Posterior cingulate gyrus (tissue), 11 donors: ENCODE results near the gene TBX10.
"Not testable (repeated sequence)": the region's sequence is repeated elsewhere in the genome, so short reads cannot be mapped to it uniquely, and the experiment has no call there.

Experiments used
- DNase-seq, 10 donors: peaks; one replicate each; pipeline versions ENCODE4 v3.0.0 to v3.0.0-alpha.2; 2020 to 2021; ENCODE audit warnings: mixed read lengths in 3 of 10
- intact Hi-C: fragments of 100-400 bp; cut with DNase I; formaldehyde crosslinking; loops from one replicate; pipeline ENCODE4 v1.15.1; 2023

The TBX10 gene

GRCh38 chr11:67632982-67633755 is 6.4 kb downstream of the TBX10 start:
- DNase-seq = peak in 3 of 10 donors; percentile 60 to 77 (median 66)
- intact Hi-C loops = no loop called here

DNA sequence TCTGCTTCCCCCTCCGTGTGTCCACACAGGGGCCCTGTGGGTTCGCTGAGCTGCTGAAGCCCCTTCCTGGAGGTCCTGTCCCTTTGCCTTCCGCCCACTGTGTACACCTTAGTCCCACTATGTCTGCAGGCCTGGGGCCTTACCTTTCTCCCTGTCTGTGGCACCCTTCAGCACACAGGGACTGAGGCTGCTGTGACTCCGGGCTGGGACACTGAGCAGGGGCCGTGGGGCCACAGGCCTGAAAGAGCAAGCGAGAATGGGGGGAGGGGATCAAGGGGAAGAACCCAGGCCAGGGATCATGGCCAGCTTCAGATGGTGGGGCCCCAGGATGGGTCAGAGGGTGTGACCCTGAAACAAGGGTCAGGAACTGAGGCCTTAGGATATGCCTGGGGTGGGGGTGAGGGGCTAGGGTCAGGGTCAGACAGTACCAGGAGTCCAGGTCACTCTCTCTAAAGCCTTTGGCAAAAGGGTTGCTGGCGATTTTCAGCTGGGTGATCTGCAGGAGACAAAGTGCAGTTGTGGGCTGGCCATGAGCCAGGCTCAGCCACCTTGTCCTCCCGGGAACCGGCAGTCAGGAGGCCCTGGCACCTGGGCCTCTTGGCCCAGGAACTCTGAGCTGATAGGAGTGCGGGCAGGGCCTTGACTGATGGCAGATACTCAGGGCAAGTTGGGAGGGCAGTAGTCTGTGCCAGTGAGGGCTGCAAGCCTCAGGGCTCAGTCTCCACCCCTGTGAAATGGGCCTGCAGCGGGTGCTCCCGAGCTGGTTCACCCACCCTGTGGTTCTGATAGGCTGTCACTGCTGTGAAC is 7.2 kb downstream of the TBX10 start:
- peak in 3 of 10 donors; percentile 33 to 72 (median 62) for DNase-seq

DNA sequence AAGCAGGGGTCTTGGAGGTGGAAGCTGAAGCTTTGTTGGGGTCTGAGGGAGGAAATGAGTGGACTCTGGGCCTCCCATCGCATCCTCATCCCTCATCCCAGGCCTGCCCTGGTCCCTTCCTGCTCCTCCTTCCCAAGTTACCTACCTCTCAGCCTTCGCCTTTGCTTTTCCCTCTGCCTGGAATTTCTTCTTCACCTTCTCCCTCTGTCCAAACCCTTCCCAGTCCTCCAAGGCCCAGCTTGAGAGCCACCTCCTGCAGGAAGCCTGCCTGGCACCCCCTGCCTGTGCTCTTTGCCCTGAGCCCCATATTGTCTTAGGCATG is 7.7 kb downstream of the TBX10 start:
- intact Hi-C loops = no loop called here
- no peak for DNase-seq

More for the DNA sequence above, 7.2 kb downstream of the TBX10 start:
- intact Hi-C loops = no loop called here

- intact Hi-C loops = no loop called here
- DNase-seq = peak in 3 of 10 donors; percentile 62 to 77 (median 76)
Observed at GRCh38 chr11:67631411-67631810, 8.2 kb downstream of the TBX10 start.

DNA sequence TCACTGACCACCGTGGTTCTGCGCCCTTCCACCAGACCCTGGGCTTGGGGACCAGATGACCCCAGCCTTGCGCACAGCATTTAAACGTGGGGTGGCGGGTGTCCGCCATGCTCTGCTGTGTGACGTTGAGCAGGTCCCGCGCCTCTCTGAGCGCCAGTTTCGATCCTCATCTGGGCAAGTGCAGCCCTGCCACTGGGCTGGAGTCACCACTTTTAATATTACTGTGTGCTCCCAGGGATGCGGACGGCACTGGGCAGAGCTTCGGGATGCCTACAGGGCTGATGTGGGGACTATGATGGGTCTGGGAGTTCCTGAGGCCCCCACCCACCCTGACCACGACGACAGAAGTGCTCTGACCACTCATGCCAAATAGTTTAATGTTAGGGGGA is 8.6 kb downstream of the TBX10 start:
- intact Hi-C loops = no loop called here
- DNase-seq = peak in 1 of 10 donors; percentile 79

- intact Hi-C loops = no loop called here
- peak; percentile 90 to 99 (median 96) for DNase-seq
Observed at GRCh38 chr11:67630228-67630942, 9.2 kb downstream of the TBX10 start.

DNA sequence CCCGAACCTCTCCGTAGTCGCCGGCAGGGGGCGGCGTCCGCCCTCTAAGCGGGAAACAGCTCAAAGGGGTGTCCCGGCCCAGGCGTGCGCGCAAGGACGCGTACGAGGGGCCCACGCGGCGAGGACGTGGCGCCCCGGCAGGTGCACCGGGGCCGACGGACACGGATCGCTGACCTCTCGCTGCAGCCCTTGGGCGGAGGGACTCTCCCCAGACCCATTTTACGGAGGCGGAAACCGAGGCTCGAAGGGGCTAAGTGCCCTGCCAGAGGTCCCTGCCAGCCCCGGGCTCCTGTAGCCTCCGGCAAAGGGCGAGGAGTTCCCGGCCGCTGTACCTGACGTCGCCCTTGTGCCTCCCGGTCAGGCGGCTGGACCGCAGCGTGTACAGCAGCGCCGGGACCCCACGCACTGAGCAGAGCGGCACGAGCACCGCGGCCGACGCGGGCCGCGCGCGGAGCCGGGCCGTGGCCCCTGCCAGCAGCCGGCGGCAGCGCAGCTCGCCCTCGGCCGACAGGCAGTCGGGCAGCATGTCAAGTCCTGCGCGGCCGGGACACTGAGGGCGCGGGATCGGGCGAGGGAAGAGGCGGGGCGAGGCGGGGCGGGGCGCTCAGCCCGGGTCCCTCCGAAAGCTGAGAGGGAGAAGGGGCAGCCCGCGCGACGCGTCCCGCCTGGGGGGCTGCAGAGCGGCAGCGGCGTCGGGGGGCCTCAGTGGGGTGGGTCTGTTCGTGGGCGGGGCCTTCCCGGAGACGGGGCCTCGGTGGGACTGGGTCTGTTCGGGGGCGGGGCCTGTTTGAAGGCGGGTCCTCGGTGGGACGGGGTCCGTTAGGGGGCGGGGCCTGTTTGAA is 10.0 kb downstream of the TBX10 start, which contains the start of gene NUDT8:
NUDT8 (minus strand) TSS at position 552 of the 842 bp plus-strand sequence; CDS start at position 526, 26 bp downstream.
- intact Hi-C loops = loop anchor here (5.0 kb wide), 1 partner anchor 178 kb away; no protein-coding TSS in a partner anchor
- DNase-seq = peak; percentile 61 to 97 (median 82)

- DNase-seq = peak in 3 of 10 donors; percentile 58 to 81 (median 77)
- intact Hi-C loops = loop anchor here (5.0 kb wide), 1 partner anchor 178 kb away; no protein-coding TSS in a partner anchor
Observed at GRCh38 chr11:67628710-67629385, 10.7 kb downstream of the TBX10 start.

GRCh38 chr11:67627812-67628624 is 11.5 kb downstream of the TBX10 start:
- DNase-seq = peak in 3 of 10 donors; percentile 62 to 78 (median 62)
- intact Hi-C loops = loop anchor here (5.0 kb wide), 1 partner anchor 179 kb away; no protein-coding TSS in a partner anchor

DNA sequence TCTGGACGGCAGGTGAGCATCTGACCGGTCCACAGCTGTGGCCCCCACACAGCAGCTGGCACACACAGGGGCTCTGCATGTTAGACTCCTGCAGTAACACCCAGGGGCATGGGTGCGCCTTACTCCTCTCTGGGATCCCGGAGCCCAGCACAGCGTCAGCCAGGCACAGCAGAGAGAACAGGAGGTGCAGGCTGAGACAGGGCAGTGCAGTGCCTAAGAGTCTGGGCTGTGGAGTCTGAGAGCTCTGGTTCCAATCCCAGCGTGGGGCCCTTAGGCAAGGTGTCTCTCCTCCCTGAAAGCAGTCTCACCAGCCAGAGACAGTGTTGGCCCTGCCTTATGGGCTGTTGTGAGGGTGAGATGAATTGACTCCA is 12.1 kb downstream of the TBX10 start:
- intact Hi-C loops = loop anchor here (5.0 kb wide), 1 partner anchor 180 kb away; no protein-coding TSS in a partner anchor
- DNase-seq = peak in 2 of 10 donors; percentile 57 to 74

DNA sequence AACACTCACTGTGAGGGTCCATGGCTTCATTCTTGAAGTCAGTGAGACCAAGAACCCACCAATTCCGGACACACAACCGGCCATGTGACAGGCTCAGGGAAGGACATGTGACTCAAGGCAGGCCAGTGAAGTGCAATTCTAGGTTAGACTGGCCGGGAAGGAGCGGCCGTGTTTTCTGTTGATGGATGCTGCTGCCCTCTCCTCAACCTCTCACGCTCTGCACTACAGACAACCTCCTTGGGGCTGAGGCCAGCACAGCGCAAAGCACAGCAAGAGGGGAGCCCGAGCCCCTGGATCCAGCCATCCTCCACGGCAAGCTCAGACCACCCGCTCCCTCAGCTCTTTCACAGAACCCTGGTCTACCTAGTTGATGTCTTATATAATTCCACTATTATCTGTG is 12.6 kb downstream of the TBX10 start:
- peak in 2 of 10 donors; percentile 23 to 69 for DNase-seq
- intact Hi-C loops = loop anchor here (5.0 kb wide), 1 partner anchor 180 kb away; no protein-coding TSS in a partner anchor

- peak in 2 of 10 donors; percentile 29 to 43 for DNase-seq
- intact Hi-C loops = loop anchor here (5.0 kb wide), 1 partner anchor 181 kb away; no protein-coding TSS in a partner anchor
Observed at GRCh38 chr11:67626131-67626833, 13.3 kb downstream of the TBX10 start.

- intact Hi-C loops, DNase-seq: not testable (repeated sequence)
Observed at GRCh38 chr11:67623795-67624194, 15.8 kb downstream of the TBX10 start.

- intact Hi-C loops = not testable (repeated sequence)
- DNase-seq = peak in 1 of 10 donors; percentile 63
Observed at GRCh38 chr11:67622905-67623304, 16.7 kb downstream of the TBX10 start.

DNA sequence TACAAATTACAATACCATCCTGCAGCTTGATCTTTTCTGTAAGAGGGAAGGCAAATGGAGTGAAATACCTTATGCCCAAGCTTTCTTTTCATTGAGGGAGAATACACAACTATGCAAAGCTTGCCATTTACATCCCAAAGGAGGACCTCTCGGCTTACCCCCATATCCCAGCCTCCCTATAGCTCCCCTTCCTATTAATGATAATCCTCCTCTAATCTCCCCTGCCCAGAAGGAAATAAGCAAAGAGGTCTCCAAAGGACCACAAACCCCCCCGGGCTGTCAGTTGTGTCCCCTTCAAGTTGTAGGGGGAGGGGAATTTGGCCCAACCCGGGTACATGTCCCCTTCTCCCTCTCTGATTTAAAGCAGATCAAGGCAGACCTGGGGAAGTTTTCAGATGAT is 17.6 kb downstream of the TBX10 start:
- DNase-seq, intact Hi-C loops: not testable (repeated sequence)

DNA sequence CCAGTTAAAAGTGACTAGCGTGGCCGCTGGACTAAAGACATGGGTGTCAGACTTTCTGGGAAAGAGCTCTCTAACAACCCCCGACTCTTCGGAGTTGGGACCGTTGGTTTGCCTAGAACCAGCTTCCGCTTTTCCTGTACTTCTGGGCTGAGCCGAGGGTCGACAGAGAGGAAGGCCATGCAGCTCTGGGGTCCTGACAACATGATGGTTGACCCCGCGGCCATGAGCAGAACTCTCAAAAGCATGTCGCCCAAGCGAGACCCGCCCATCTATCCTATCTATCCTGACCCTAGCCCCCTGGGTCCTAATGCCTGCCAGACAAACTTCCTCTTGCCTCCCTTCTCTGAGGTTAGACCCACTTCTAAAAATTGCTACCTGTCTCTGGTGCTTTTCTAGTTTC is 18.9 kb downstream of the TBX10 start:
- DNase-seq = peak in 2 of 10 donors; percentile 46 to 62
- intact Hi-C loops = not testable (repeated sequence)
